SK-N-SH (cell line): ENCODE results near the gene TCEA2. TPM values are rescaled to one million over a fixed set of nuclear protein-coding genes. Genes with fewer than 3 reads are reported as not detected.

Source experiments
- CTCF ChIA-PET: fragments of 300-600, 350-600 bp; formaldehyde crosslinking; extraction: SDS; loops from one replicate; lab custom pipeline; 2021; lab: Yijun Ruan, JAX
- POLR2A ChIA-PET: fragments of 350-600 bp; sonication (Branson Sonifier 250); formaldehyde crosslinking; extraction: SDS; loops from one replicate; lab custom pipeline; 2020; ENCODE audit warnings: antibody characterized with exemption, inconsistent platforms; lab: Yijun Ruan, JAX
- DNase-seq: peaks from one replicate; pipeline ENCODE4 v3.0.0; 2012
- H2AFZ ChIP-seq: fragments of 200-600 bp; sonication (generic); 2 replicates; pipeline ENCODE4 v1.8.1; 2016; ENCODE audit warnings: antibody characterized with exemption, mild to moderate bottlenecking, low read depth
- H3F3A ChIP-seq: fragments of 200-600 bp; sonication (generic); replicated peaks from 2 replicates; pipeline ENCODE3; 2016; ENCODE audit warnings: antibody characterized with exemption, mild to moderate bottlenecking; ENCODE audit not compliant: insufficient read depth
- H3K27ac ChIP-seq, 2 experiments: fragments of 200-500 bp in 1 of 2; fragments of 200-600 bp in 1 of 2; sonication (Bioruptor generic) in 1 of 2; sonication (generic), shearing (Covaris generic) in 1 of 2; 2 replicates each; pipeline versions ENCODE4 v1.5.1 to v1.6.1; 2014 to 2016; ENCODE audit warnings: low read depth in 2 of 2, inconsistent platforms in 1 of 2, low read length in 1 of 2, mild to moderate bottlenecking in 1 of 2, mixed read lengths in 1 of 2
- H3K27me3 ChIP-seq: fragments of 200-600 bp; sonication (generic), shearing (Covaris generic); 2 replicates; pipeline ENCODE4 v1.6.1; 2016; ENCODE audit warnings: mixed run types; ENCODE audit not compliant: insufficient read depth
- H3K36me3 ChIP-seq, 2 experiments: fragments of 200-500 bp in 1 of 2; fragments of 200-600 bp in 1 of 2; sonication (Bioruptor generic) in 1 of 2; sonication (generic) in 1 of 2; replicated peaks in 1 of 2; 2 replicates each; pipeline versions ENCODE3 to v1.5.1; 2014 to 2016; ENCODE audit warnings: low read length in 1 of 2, mild to moderate bottlenecking in 1 of 2; ENCODE audit not compliant: insufficient read depth in 2 of 2, control insufficient read depth in 1 of 2
- H3K4me1 ChIP-seq, 2 experiments: fragments of 200-500 bp in 1 of 2; fragments of 200-600 bp in 1 of 2; sonication (Bioruptor generic) in 1 of 2; sonication (generic), shearing (Covaris generic) in 1 of 2; 2 replicates each; pipeline versions ENCODE4 v1.5.1 to v1.6.1; 2014 to 2016; ENCODE audit warnings: low read depth in 1 of 2, low read length in 1 of 2, mixed run types in 1 of 2; ENCODE audit not compliant: insufficient read depth in 2 of 2, control insufficient read depth in 1 of 2
- H3K4me2 ChIP-seq: fragments of 200-600 bp; sonication (generic), shearing (Covaris generic); 2 replicates; pipeline ENCODE4 v1.6.1; 2017; ENCODE audit warnings: mixed run types
- H3K4me3 ChIP-seq, 2 experiments: fragments of 200-500 bp in 1 of 2; fragments of 200-600 bp in 1 of 2; sonication (Bioruptor generic) in 1 of 2; sonication (generic), shearing (Covaris generic) in 1 of 2; 2 replicates each; pipeline versions ENCODE4 v1.5.1 to v1.8.1; 2014 to 2016; ENCODE audit warnings: low read depth in 2 of 2, inconsistent platforms in 1 of 2, low read length in 1 of 2, mild to moderate bottlenecking in 1 of 2, mixed read lengths in 1 of 2, moderate library complexity in 1 of 2
- H3K79me2 ChIP-seq: fragments of 200-600 bp; sonication (generic); 2 replicates; pipeline ENCODE4 v1.8.1; 2017; ENCODE audit warnings: mild to moderate bottlenecking; ENCODE audit not compliant: insufficient read depth
- H3K9ac ChIP-seq: fragments of 200-600 bp; sonication (generic); 2 replicates; pipeline ENCODE4 v1.6.1; 2017; ENCODE audit warnings: mixed run types
- H3K9me2 ChIP-seq: fragments of 200-600 bp; sonication (generic); 2 replicates; pipeline ENCODE4 v1.6.1; 2017; ENCODE audit warnings: mixed run types
- H3K9me3 ChIP-seq: fragments of 200-600 bp; sonication (generic); 2 replicates; pipeline ENCODE4 v1.6.1; 2017; ENCODE audit warnings: mixed run types, mild to moderate bottlenecking, moderate library complexity
- H4K20me1 ChIP-seq: fragments of 200-600 bp; sonication (generic); 2 replicates; pipeline ENCODE4 v1.6.1; 2017; ENCODE audit warnings: mild to moderate bottlenecking, mixed run types; ENCODE audit not compliant: insufficient read depth
- CHD2 ChIP-seq: fragments of 150-350 bp; IDR thresholded peaks from 2 replicates; pipeline ENCODE4 v1.6.1; 2018; ENCODE audit warnings: low read length; ENCODE audit not compliant: partially characterized antibody
- ELF1 ChIP-seq: IDR thresholded peaks from 2 replicates; pipeline ENCODE4 v1.4.0; 2012
- EZH2phosphoT487 ChIP-seq: fragments of 200-600 bp; sonication (generic); IDR thresholded peaks from 2 replicates; pipeline ENCODE4 v1.6.1; 2017; ENCODE audit warnings: low read depth, mixed run types, mild to moderate bottlenecking, antibody characterized with exemption, moderate library complexity, borderline replicate concordance
- FOSL2 ChIP-seq: IDR thresholded peaks from 2 replicates; pipeline ENCODE4 v1.4.0; 2012; ENCODE audit warnings: low read depth, mild to moderate bottlenecking, moderate library complexity, borderline replicate concordance
- FOXJ3 ChIP-seq: sonication (generic); formaldehyde crosslinking; IDR thresholded peaks from 2 replicates; pipeline ENCODE4 v1.5.1; 2020; ENCODE audit warnings: mild to moderate bottlenecking, missing genetic modification reagents
- FOXM1 ChIP-seq: IDR thresholded peaks from 2 replicates; pipeline ENCODE4 v1.4.0; 2012; ENCODE audit warnings: low read depth, mild to moderate bottlenecking
- GABPA ChIP-seq: IDR thresholded peaks from 2 replicates; pipeline ENCODE4 v1.4.0; 2012; ENCODE audit warnings: low read depth, mild to moderate bottlenecking
- GATA2 ChIP-seq: sonication (generic); formaldehyde crosslinking; IDR thresholded peaks from 2 replicates; pipeline ENCODE4 v1.5.0; 2020; ENCODE audit warnings: mild to moderate bottlenecking, missing genetic modification reagents
- JUND ChIP-seq: IDR thresholded peaks from 2 replicates; pipeline ENCODE4 v1.4.0; 2012
- MXI1 ChIP-seq: IDR thresholded peaks from 2 replicates; pipeline ENCODE4 v1.6.1; 2012; ENCODE audit warnings: mild to moderate bottlenecking, low read depth, low read length, improper control_type of control experiment
- NFIC ChIP-seq: IDR thresholded peaks from 2 replicates; pipeline ENCODE4 v1.4.0; 2012; ENCODE audit warnings: borderline replicate concordance
- NRF1 ChIP-seq: IDR thresholded peaks from 2 replicates; pipeline ENCODE4 v1.6.1; 2012; ENCODE audit warnings: low read depth, mild to moderate bottlenecking, low read length
- RAD21 ChIP-seq: IDR thresholded peaks from 2 replicates; pipeline ENCODE4 v1.6.1; 2012; ENCODE audit warnings: mild to moderate bottlenecking, low read length
- RCOR1 ChIP-seq: fragments of 150-350 bp; IDR thresholded peaks from 2 replicates; pipeline ENCODE4 v1.6.1; 2017; ENCODE audit warnings: antibody characterized with exemption, low read length
- RXRA ChIP-seq: IDR thresholded peaks from 2 replicates; pipeline ENCODE4 v1.4.0; 2012; ENCODE audit warnings: low read depth, mild to moderate bottlenecking, borderline replicate concordance
- SIN3A ChIP-seq: IDR thresholded peaks from 2 replicates; pipeline ENCODE4 v1.6.1; 2012; ENCODE audit warnings: low read depth, mild to moderate bottlenecking, low read length, moderate library complexity, borderline replicate concordance
- TAF1 ChIP-seq: IDR thresholded peaks from 2 replicates; pipeline ENCODE4 v1.6.1; 2012; ENCODE audit warnings: low read depth, mild to moderate bottlenecking, low read length, moderate library complexity, borderline replicate concordance
- TCF12 ChIP-seq: IDR thresholded peaks from 2 replicates; pipeline ENCODE4 v1.4.0; 2012
- YY1 ChIP-seq: IDR thresholded peaks from 2 replicates; pipeline ENCODE4 v1.4.0; 2012; ENCODE audit warnings: low read depth, mild to moderate bottlenecking
- WGBS: methylation state at CpG from one replicate; pipeline ENCODE4 v1.1.6; 2017; ENCODE audit warnings: low lambda C conversion rate; 5-methylcytosine and 5-hydroxymethylcytosine counted together
- polyA plus RNA-seq, 3 experiments: library from polyadenylated mRNA; depleted of rRNA; stranded (reverse); fragments of >200 nt; gene quantifications; 2 replicates each; pipeline ENCODE4 v1.2.3, GENCODE V29; 2012
- TF ChIP-seq, protein P1 (sequence below): fragments of 200-600 bp; sonication (generic); IDR thresholded peaks from 2 replicates; pipeline ENCODE4 v1.6.1; 2017; ENCODE audit warnings: antibody characterized with exemption, mild to moderate bottlenecking, moderate library complexity
- TF ChIP-seq, protein P2 (sequence below): IDR thresholded peaks from 2 replicates; pipeline ENCODE4; 2012

Gene TCEA2
- polyA plus RNA-seq, 1 of the 3 experiments (the other 2 are of a cell fraction), result 98.9 TPM

DNA sequence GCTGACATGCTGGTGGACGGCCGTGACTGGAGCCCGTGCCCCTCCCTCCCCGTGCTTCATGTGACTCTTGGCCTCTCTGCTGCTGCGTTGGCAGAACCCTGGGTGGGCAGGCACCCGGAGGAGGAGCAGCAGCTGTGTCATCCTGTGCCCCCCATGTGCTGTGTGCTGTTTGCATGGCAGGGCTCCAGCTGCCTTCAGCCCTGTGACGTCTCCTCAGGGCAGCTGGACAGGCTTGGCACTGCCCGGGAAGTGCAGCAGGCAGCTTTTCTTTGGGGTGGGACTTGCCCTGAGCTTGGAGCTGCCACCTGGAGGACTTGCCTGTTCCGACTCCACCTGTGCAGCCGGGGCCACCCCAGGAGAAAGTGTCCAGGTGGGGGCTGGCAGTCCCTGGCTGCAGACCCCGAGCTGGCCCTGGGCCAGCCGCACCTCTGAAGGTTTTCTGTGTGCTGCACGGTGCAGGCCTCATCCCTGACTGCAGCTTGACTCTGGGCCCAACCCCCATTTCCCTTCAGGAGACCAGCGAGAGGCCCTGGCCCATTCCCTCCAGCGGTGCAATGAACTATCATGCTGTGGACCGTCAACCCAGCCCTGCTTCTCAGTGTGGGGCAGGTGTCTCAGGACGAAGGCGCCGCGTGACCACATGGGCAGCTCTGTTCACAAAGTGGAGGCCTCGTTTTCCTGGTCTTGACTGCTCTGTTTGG lies 36.2 kb downstream of the TCEA2 start:
- Histone ChIP-seq H4K20me1 (no peaks in the 10 kb centered on the region), H3K9me2 (no peaks in the 10 kb centered on the region), H3K4me3 (no peak overlapping the region), H3K79me2 (no peaks in the 10 kb centered on the region), H3K9me3 (no peaks in the 10 kb centered on the region)
- POLR2A ChIA-PET, result no interaction called here
- DNase-seq, result no peak
- 67% methylated on average over 5 of the region's 21 CpGs for WGBS
- TF ChIP-seq EZH2phosphoT487, result no peak
- no peak for TF ChIP-seq GATA2
- no peak for TF ChIP-seq CHD2
- TF ChIP-seq NFIC, result no peak
- no peak for TF ChIP-seq FOXJ3 (CRISPR knock-in tag)
- TF ChIP-seq GABPA, result no peak
- TF ChIP-seq, protein P1, sequence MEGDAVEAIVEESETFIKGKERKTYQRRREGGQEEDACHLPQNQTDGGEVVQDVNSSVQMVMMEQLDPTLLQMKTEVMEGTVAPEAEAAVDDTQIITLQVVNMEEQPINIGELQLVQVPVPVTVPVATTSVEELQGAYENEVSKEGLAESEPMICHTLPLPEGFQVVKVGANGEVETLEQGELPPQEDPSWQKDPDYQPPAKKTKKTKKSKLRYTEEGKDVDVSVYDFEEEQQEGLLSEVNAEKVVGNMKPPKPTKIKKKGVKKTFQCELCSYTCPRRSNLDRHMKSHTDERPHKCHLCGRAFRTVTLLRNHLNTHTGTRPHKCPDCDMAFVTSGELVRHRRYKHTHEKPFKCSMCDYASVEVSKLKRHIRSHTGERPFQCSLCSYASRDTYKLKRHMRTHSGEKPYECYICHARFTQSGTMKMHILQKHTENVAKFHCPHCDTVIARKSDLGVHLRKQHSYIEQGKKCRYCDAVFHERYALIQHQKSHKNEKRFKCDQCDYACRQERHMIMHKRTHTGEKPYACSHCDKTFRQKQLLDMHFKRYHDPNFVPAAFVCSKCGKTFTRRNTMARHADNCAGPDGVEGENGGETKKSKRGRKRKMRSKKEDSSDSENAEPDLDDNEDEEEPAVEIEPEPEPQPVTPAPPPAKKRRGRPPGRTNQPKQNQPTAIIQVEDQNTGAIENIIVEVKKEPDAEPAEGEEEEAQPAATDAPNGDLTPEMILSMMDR, result no peak
- no peak for TF ChIP-seq RCOR1
- TF ChIP-seq TAF1, result no peak
- no peak for TF ChIP-seq ELF1
- no peak for TF ChIP-seq FOSL2
- TF ChIP-seq, all 33 proteins: peak for 0
- Histone ChIP-seq H3F3A (no peaks in the 10 kb centered on the region), H3K4me2 (no peak overlapping the region), H3K27me3 (no peaks in the 10 kb centered on the region; the same call in 1 of the 2 replicates), H3K36me3 (no peaks in the 10 kb centered on the region), H3K27ac (no peak overlapping the region), H3K9ac (no peak overlapping the region), H2AFZ (no peak overlapping the region), H3K4me1 (peaks cover 0 to 2% of the 10 kb centered on the region in 2 experiments; a peak in 1 of 4 replicates)
- CTCF ChIA-PET, result interaction anchor here (0.7 to 2.3 kb wide), 5 partner anchors 15 to 39 kb away, joined by 3 to 16 read pairs (median 5); partner anchors contain the start of gene LKAAEAR1

DNA sequence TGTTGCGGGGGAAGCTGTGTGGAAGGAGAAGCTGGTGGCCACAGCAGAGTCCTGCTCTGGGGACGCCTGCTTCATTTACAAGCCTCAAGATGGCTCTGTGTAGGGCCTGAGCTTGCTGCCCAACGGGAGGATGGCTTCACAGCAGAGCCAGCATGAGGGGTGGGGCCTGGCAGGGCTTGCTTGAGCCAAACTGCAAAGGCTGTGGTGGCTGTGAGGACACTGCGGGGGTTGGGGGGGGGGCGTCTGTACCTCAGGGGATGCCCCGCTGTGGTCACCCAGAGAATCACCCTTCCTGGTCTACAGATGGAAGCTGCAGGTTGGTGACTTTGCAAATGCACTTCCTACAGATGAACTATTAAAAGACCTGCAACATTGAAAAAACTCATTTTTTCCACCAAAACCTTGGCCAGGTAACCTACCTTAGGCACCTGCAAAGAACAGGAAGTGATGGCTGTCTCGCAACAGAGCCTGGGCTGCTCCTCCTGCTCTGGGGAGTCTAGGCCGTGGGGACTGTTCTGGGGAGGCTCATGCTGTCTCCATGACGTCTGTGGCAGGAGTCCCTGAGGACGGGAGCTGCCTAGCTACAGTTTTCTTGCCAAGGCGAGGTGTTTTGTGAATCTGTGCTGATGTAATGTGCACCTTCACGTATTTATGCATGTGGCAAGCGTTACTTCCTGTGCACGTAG lies 37.0 kb downstream of the TCEA2 start:
- no peaks in the 10 kb centered on the region; the same call in 1 of the 2 replicates for H3K27me3 ChIP-seq
- CTCF ChIA-PET, result interaction anchor here (0.7 to 2.3 kb wide), 4 partner anchors 10 to 30 kb away, joined by 3 to 16 read pairs (median 5); partner anchors contain the start of gene LKAAEAR1
- POLR2A ChIA-PET, result no interaction called here
- H3K9me2 ChIP-seq, result no peaks in the 10 kb centered on the region
- H3K4me2 ChIP-seq, result no peak overlapping the region
- H3K9me3 ChIP-seq, result no peaks in the 10 kb centered on the region
- no peak overlapping the region for H3K27ac ChIP-seq
- H3K9ac ChIP-seq, result no peak overlapping the region
- no peaks in the 10 kb centered on the region for H3K79me2 ChIP-seq
- TF ChIP-seq, protein P2, sequence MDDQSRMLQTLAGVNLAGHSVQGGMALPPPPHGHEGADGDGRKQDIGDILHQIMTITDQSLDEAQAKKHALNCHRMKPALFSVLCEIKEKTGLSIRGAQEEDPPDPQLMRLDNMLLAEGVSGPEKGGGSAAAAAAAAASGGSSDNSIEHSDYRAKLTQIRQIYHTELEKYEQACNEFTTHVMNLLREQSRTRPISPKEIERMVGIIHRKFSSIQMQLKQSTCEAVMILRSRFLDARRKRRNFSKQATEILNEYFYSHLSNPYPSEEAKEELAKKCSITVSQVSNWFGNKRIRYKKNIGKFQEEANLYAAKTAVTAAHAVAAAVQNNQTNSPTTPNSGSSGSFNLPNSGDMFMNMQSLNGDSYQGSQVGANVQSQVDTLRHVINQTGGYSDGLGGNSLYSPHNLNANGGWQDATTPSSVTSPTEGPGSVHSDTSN, result no peak
- no peak for TF ChIP-seq RXRA
- TF ChIP-seq MXI1, result no peak
- TF ChIP-seq JUND, result no peak
- TF ChIP-seq YY1, result no peak
- TF ChIP-seq NRF1, result no peak
- no peak for TF ChIP-seq FOXM1
- no peak for TF ChIP-seq EZH2phosphoT487
- no peak for TF ChIP-seq TCF12
- TF ChIP-seq TAF1, result no peak
- no peak for TF ChIP-seq RAD21
- no peak for TF ChIP-seq GABPA
- no peak for TF ChIP-seq FOXJ3 (CRISPR knock-in tag)
- TF ChIP-seq SIN3A, result no peak
- 49% methylated on average over 7 of the region's 14 CpGs for WGBS
- no peak for DNase-seq
- no peaks in the 10 kb centered on the region for H3K36me3 ChIP-seq
- no peak overlapping the region for H3K4me3 ChIP-seq
- H3K4me1 ChIP-seq, result peaks cover 0 to 2% of the 10 kb centered on the region in 2 experiments; a peak in 1 of 4 replicates
- H4K20me1 ChIP-seq, result no peaks in the 10 kb centered on the region
- no peaks in the 10 kb centered on the region for H3F3A ChIP-seq
- no peak overlapping the region for H2AFZ ChIP-seq
